K562 (cell line): ENCODE results near the gene ZDHHC20. TPM values are rescaled to one million over a fixed set of nuclear protein-coding genes. Genes with fewer than 3 reads are reported as not detected.

Source experiments
- ATAC-seq: fragments of 200-7000 bp; cut with Tn5 transposase; 3 replicates; pipeline ENCODE4 v1.9.1; 2020; ENCODE audit warnings: moderate library complexity
- BruUV-seq: library from RNA; stranded (reverse); fragments of 400-500 nt; replicated peaks from 2 replicates; lab custom pipeline; 2021; lab: Mats Ljungman, UMichigan
- CTCF ChIA-PET: fragments of 300-600 bp; formaldehyde crosslinking; extraction: SDS; loops from one replicate; lab custom pipeline; 2021; ENCODE audit warnings: low intra/inter-chr PET ratio; lab: Yijun Ruan, JAX
- POLR2A ChIA-PET: fragments of 300-600, 350-650 bp; sonication (Branson Sonifier 250); formaldehyde crosslinking; extraction: SDS; loops from one replicate; lab custom pipeline; 2021; ENCODE audit warnings: antibody characterized with exemption, inconsistent platforms; lab: Yijun Ruan, JAX
- DNase-seq, 4 experiments: peaks; one replicate each; pipeline versions ENCODE4 v3.0.0 to v3.0.0-alpha.2; 2011 to 2018; ENCODE audit warnings: low spot score in 3 of 4, mixed read lengths in 3 of 4; ENCODE audit errors: extremely low read depth in 1 of 4
- FAIRE-seq: peaks from 2 replicates; lab custom pipeline; 2011; peaks lifted over from hg19 to GRCh38; lab: Jason Lieb, UNC
- H2AFZ ChIP-seq: 2 replicates; pipeline ENCODE4 v1.6.0; 2011; ENCODE audit warnings: low read depth, low read length, control low read depth, inconsistent platforms
- H3K27ac ChIP-seq: fragments of 200-600 bp; 3 replicates; pipeline ENCODE4 v1.8.0; 2011; ENCODE audit warnings: low read depth, mild to moderate bottlenecking, control low read depth, inconsistent platforms, low read length, moderate library complexity, mixed read lengths; ENCODE audit errors: extremely low read depth
- H3K27me3 ChIP-seq, 2 experiments: fragments of 300-600 bp in 1 of 2; 2 replicates in 1 of 2; 3 replicates in 1 of 2; pipeline versions ENCODE4 v1.6.0 to v1.8.0; 2011; ENCODE audit warnings: inconsistent platforms in 2 of 2, low read length in 2 of 2, mild to moderate bottlenecking in 1 of 2, mixed read lengths in 1 of 2, moderate library complexity in 1 of 2; ENCODE audit not compliant: control insufficient read depth in 2 of 2, insufficient read depth in 2 of 2
- H3K36me3 ChIP-seq: fragments of 300-600 bp; 3 replicates; pipeline ENCODE4 v1.8.0; 2011; ENCODE audit warnings: mild to moderate bottlenecking, low read length, inconsistent platforms; ENCODE audit not compliant: control insufficient read depth, insufficient read depth
- H3K4me1 ChIP-seq, 2 experiments: fragments of 200-600 bp in 1 of 2; replicated peaks in 1 of 2; 2 replicates in 1 of 2; 3 replicates in 1 of 2; pipeline versions ENCODE4 v1.5.1 to v1.8.0; 2011; ENCODE audit warnings: inconsistent platforms in 2 of 2, low read length in 2 of 2, mild to moderate bottlenecking in 1 of 2, mixed read lengths in 1 of 2, moderate library complexity in 1 of 2; ENCODE audit not compliant: control insufficient read depth in 2 of 2, insufficient read depth in 2 of 2
- H3K4me2 ChIP-seq: 2 replicates; pipeline ENCODE4 v1.6.1; 2011; ENCODE audit warnings: low read length, control low read depth, inconsistent platforms, mixed read lengths; ENCODE audit not compliant: insufficient read depth
- H3K4me3 ChIP-seq: fragments of 200-600 bp; sonication (generic), shearing (Covaris generic); 2 replicates; pipeline ENCODE4 v1.5.1; 2016; ENCODE audit warnings: control low read depth, inconsistent platforms
- H3K79me2 ChIP-seq: fragments of 200-600 bp; 3 replicates; pipeline ENCODE4 v1.8.0; 2011; ENCODE audit warnings: low read length, inconsistent platforms; ENCODE audit not compliant: control insufficient read depth, insufficient read depth
- H3K9ac ChIP-seq, 2 experiments: 2 replicates each; pipeline versions ENCODE4 v1.6.0 to v1.6.1; 2011; ENCODE audit warnings: low read depth in 2 of 2, low read length in 2 of 2, control low read depth in 1 of 2, inconsistent platforms in 1 of 2, mild to moderate bottlenecking in 1 of 2, mixed read lengths in 1 of 2; ENCODE audit not compliant: insufficient read depth in 1 of 2
- H3K9me1 ChIP-seq: one replicate; pipeline ENCODE4 v1.6.0; 2011; ENCODE audit warnings: inconsistent platforms, mild to moderate bottlenecking, low read length, moderate library complexity; ENCODE audit not compliant: control insufficient read depth, insufficient read depth
- H3K9me3 ChIP-seq: replicated peaks from 2 replicates; pipeline ENCODE4 v1.5.1; 2011; ENCODE audit warnings: low read depth, low read length, inconsistent platforms; ENCODE audit not compliant: control insufficient read depth, insufficient read depth
- H4K20me1 ChIP-seq: replicated peaks from 2 replicates; pipeline ENCODE4 v1.6.1; 2011; ENCODE audit warnings: low read length, inconsistent platforms, mixed read lengths; ENCODE audit not compliant: control insufficient read depth, insufficient read depth
- CREBBP ChIP-seq: IDR thresholded peaks from one replicate; pipeline ENCODE4 v1.6.1; 2012; ENCODE audit warnings: low read depth, mild to moderate bottlenecking, control low read depth, inconsistent platforms, low read length
- DPF2 ChIP-seq: fragments of 450-650 bp; IDR thresholded peaks from 2 replicates; pipeline ENCODE4 v1.6.1; 2016
- FOXP4 ChIP-seq: sonication (generic); formaldehyde crosslinking; IDR thresholded peaks from 2 replicates; pipeline ENCODE4 v1.8.0; 2022; ENCODE audit warnings: mild to moderate bottlenecking, missing genetic modification reagents, borderline replicate concordance
- GATAD2A ChIP-seq: fragments of 450-650 bp; IDR thresholded peaks from 2 replicates; pipeline ENCODE4 v1.6.1; 2017
- HMG20B ChIP-seq: fragments of 250-450 bp; sonication (Bioruptor Pico); IDR thresholded peaks from 2 replicates; pipeline ENCODE4 v1.5.0; 2021; ENCODE audit warnings: mild to moderate bottlenecking
- JUNB ChIP-seq: fragments of 450-650 bp; formaldehyde crosslinking; conservative IDR thresholded peaks from 2 replicates; pipeline ENCODE4 v1.4.0; 2020; ENCODE audit warnings: mild to moderate bottlenecking
- KAT7 ChIP-seq: sonication (generic); formaldehyde crosslinking; IDR thresholded peaks from 2 replicates; pipeline ENCODE4 v1.8.0; 2022; ENCODE audit warnings: missing genetic modification reagents, mild to moderate bottlenecking, borderline replicate concordance
- KLF1 ChIP-seq: fragments of 450-650 bp; IDR thresholded peaks from 2 replicates; pipeline ENCODE4 v1.6.1; 2016; ENCODE audit warnings: missing genetic modification characterization, missing compliant biosample characterization
- MTF1 ChIP-seq: fragments of 250-450 bp; sonication (Bioruptor Pico); IDR thresholded peaks from 2 replicates; pipeline ENCODE4 v1.9.0; 2021; ENCODE audit warnings: moderate library complexity, mild to moderate bottlenecking, inconsistent platforms, borderline replicate concordance
- PHB ChIP-seq: fragments of 250-450 bp; sonication (Bioruptor Pico); IDR thresholded peaks from 2 replicates; pipeline ENCODE4 v1.5.0; 2021
- POU5F1 ChIP-seq: fragments of 150-350 bp; IDR thresholded peaks from 2 replicates; pipeline ENCODE4 v1.6.1; 2014; ENCODE audit warnings: borderline replicate concordance, low read length, low read depth, mild to moderate bottlenecking; ENCODE audit not compliant: partially characterized antibody
- RBM15 ChIP-seq: fragments of 200-400 bp; formaldehyde crosslinking; IDR thresholded peaks from 2 replicates; pipeline ENCODE4 v1.6.1; 2018; ENCODE audit warnings: mild to moderate bottlenecking, low read length, moderate library complexity; ENCODE audit not compliant: insufficient read depth
- RFX5 ChIP-seq: IDR thresholded peaks from 2 replicates; pipeline ENCODE4 v1.6.1; 2011; ENCODE audit warnings: low read depth, mild to moderate bottlenecking, improper control_type of control experiment, low read length
- ZNF24 ChIP-seq: fragments of 450-650 bp; IDR thresholded peaks from 2 replicates; pipeline ENCODE4 v1.6.1; 2016
- ZNF280B ChIP-seq: fragments of 250-450 bp; sonication (Bioruptor Pico); IDR thresholded peaks from 2 replicates; pipeline ENCODE4 v1.5.1; 2021; ENCODE audit warnings: mild to moderate bottlenecking
- WGBS: fragments of 100-300 bp; shearing (Covaris generic); methylation state at CpG from one replicate; pipeline ENCODE4 v1.1.6; 2016; ENCODE audit warnings: low coverage, mixed read lengths; ENCODE audit not compliant: insufficient coverage; ENCODE audit errors: missing lambda C conversion rate; 5-methylcytosine and 5-hydroxymethylcytosine counted together
- in situ Hi-C: fragments of 300-500 bp; cut with MboI; formaldehyde crosslinking; loops from 4 replicates; pipeline ENCODE4 v1.15.0; 2018; ENCODE audit warnings: inconsistent platforms, mixed read lengths
- intact Hi-C: fragments of 100-400 bp; cut with micrococcal nuclease; formaldehyde crosslinking; loops from 2 replicates; pipeline ENCODE4 v1.14.2; 2022
- polyA plus RNA-seq, 8 experiments: library from polyadenylated mRNA; depleted of rRNA in 4 of 8; stranded (reverse) in 5 of 8; unstranded in 3 of 8; fragments of >200 nt; fragmentation: Nextera tagmentation in 2 of 8; fragmentation: Illumina TruSeq in 1 of 8; extraction: Ambion mirVana in 2 of 8; extraction: Trizol in 1 of 8; gene quantifications; 2 replicates each; pipeline versions ENCODE4 v1.2.1 to v1.2.3, GENCODE V29; 2011 to 2014; ENCODE audit warnings: inconsistent platforms in 1 of 8, missing spikeins in 1 of 8
- total RNA-seq, 7 experiments: library from RNA; depleted of rRNA in 6 of 7; stranded (reverse); fragments of >200 nt in 6 of 7; fragmentation: Illumina TruSeq in 2 of 7; extraction: Trizol in 2 of 7; gene quantifications; 2 replicates each; pipeline versions ENCODE4 v1.2.1 to v1.2.3, GENCODE V29; 2011 to 2021; ENCODE audit warnings: low replicate concordance in 1 of 7

Gene ZDHHC20
- total and polyA plus RNA-seq, 9 of the 15 experiments (the other 6 are each of a cell fraction or from before 2014, with no cell fraction given), result 2.7 to 20.9 (median 15.8) TPM

GRCh38 chr13:21445759-21446158 is 13.3 kb downstream of the ZDHHC20 start:
- 82% methylated on average over 6 of the region's 6 CpGs for WGBS
- H3K27ac ChIP-seq, result no peak overlapping the region
- in situ Hi-C loops, result no loop called here
- no peak overlapping the region for H3K4me3 ChIP-seq
- no peak for FAIRE-seq
- ATAC-seq, result no peak
- no peak for TF ChIP-seq KLF1
- TF ChIP-seq MTF1 (CRISPR knock-in tag), result no peak
- no peak for TF ChIP-seq JUNB (CRISPR knock-in tag)
- no peak for TF ChIP-seq ZNF24
- TF ChIP-seq GATAD2A, result no peak
- TF ChIP-seq, all 486 proteins: peak for 0
- intact Hi-C loops, result no loop called here
- ChIA-PET CTCF (no interaction called here), POLR2A (interaction anchor here (1.2 to 1.4 kb wide), 2 partner anchors 10 to 13 kb away, joined by 3 read pairs; partner anchors contain the start of gene ZDHHC20)
- Histone ChIP-seq H3K9me1 (no peaks in the 10 kb centered on the region), H3K9ac (no peak overlapping the region), H3K4me2 (no peak overlapping the region), H3K36me3 (no peaks in the 10 kb centered on the region), H3K4me1 (no peaks in the 10 kb centered on the region), H3K79me2 (peaks cover 10% of the 10 kb centered on the region), H2AFZ (no peak overlapping the region), H4K20me1 (no peaks in the 10 kb centered on the region), H3K27me3 (no peaks in the 10 kb centered on the region), H3K9me3 (no peaks in the 10 kb centered on the region)
- no TSS peak for BruUV-seq
- no peak for DNase-seq

DNA sequence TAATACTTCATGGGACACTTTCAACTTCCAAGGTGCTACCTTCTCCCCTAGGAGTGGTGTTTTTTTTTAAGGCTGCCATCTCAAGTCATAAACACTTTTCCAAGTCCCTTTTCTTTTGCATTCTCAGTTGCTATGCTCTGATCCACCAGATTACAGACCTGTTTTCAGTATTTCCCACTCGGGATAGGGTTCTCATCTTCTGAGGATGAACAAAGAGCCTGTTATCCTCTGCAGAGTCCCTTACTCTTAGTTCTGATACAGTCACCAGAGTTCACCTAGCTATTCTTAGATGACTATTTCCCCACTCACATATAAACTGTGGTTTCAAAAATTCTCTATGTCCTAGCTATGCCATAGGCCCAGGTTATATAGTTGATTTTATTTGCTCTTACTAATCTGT is 15.9 kb downstream of the ZDHHC20 start:
- POLR2A ChIA-PET, result interaction anchor here (0.6 kb wide), 1 partner anchor 583 kb away, joined by 3 read pairs; no protein-coding TSS in a partner anchor
- Histone ChIP-seq H3K36me3 (no peaks in the 10 kb centered on the region), H3K9me3 (no peaks in the 10 kb centered on the region), H3K4me2 (no peak overlapping the region), H3K9me1 (no peaks in the 10 kb centered on the region), H4K20me1 (no peaks in the 10 kb centered on the region), H3K27me3 (no peaks in the 10 kb centered on the region), H3K4me3 (no peak overlapping the region), H3K9ac (no peak overlapping the region), H3K4me1 (no peaks in the 10 kb centered on the region), H2AFZ (no peak overlapping the region), H3K27ac (no peak overlapping the region), H3K79me2 (peaks cover 10% of the 10 kb centered on the region)
- CTCF ChIA-PET, result no interaction called here
- ATAC-seq (no peak), DNase-seq (no peak), FAIRE-seq (no peak)
- 36% methylated on average over 1 of the region's 1 CpG for WGBS
- in situ Hi-C loops, result no loop called here
- intact Hi-C loops, result no loop called here
- no TSS peak for BruUV-seq
- TF ChIP-seq ZNF280B (CRISPR knock-in tag) (no peak), PHB (CRISPR knock-in tag) (no peak), RFX5 (no peak), FOXP4 (no peak), HMG20B (no peak), RBM15 (no peak), POU5F1 (no peak), CREBBP (no peak), KAT7 (CRISPR knock-in tag) (no peak), DPF2 (no peak)
